Adipocyte (in vitro differentiated cells): ENCODE data around the gene NOTCH2.
A peak's percentile ranks its signal among the peaks of the same experiment; 100 is the strongest.
"Not testable (repeated sequence)": the region's sequence is repeated elsewhere in the genome, so short reads cannot be mapped to it uniquely, and the experiment has no call there.

Source experiments
- DNase-seq: peaks from one replicate; pipeline ENCODE4 v3.0.0-alpha.2; 2015; ENCODE audit warnings: low read depth
- H3K27me3 ChIP-seq: replicated peaks from 2 replicates; pipeline ENCODE4 v1.7.0; 2013; ENCODE audit warnings: mild to moderate bottlenecking, low read length, moderate library complexity; ENCODE audit not compliant: control insufficient read depth, insufficient read depth
- H3K36me3 ChIP-seq: 2 replicates; pipeline ENCODE4 v1.7.0; 2013; ENCODE audit warnings: low read length, mild to moderate bottlenecking, moderate library complexity; ENCODE audit not compliant: control insufficient read depth, insufficient read depth, severe bottlenecking
- H3K4me1 ChIP-seq: 2 replicates; pipeline ENCODE4 v1.7.0; 2013; ENCODE audit warnings: mild to moderate bottlenecking, low read length, moderate library complexity; ENCODE audit not compliant: control insufficient read depth, insufficient read depth
- H3K4me3 ChIP-seq: 2 replicates; pipeline ENCODE4 v1.7.0; 2013; ENCODE audit warnings: mild to moderate bottlenecking, low read length, moderate library complexity
- H3K9ac ChIP-seq: 2 replicates; pipeline ENCODE4 v1.7.0; 2013; ENCODE audit warnings: mild to moderate bottlenecking, low read length, moderate library complexity
- H3K9me3 ChIP-seq: 2 replicates; pipeline ENCODE4 v1.7.0; 2013; ENCODE audit warnings: mild to moderate bottlenecking, low read length, moderate library complexity; ENCODE audit not compliant: control insufficient read depth

NOTCH2 gene

DNA sequence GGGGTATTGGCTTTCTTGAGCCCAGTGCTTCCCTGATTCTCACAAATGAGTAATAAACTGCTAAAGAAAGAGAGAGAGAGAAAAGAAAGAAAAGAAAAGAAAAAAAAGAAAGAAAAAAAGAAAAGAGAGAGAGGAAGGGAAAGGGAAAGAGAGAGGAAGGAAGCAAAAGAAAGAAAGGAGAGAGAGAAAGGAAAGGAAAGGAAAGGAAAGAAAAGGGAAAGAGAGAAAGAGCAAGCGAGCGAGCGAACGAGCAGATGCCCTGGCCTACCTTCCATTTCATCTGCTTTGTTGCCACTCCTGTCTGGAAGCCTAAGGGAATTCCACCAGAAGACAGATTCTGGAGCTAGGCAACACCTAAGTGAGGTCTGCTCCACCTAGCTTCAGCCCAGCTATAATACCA, 27.7 kb downstream of the NOTCH2 start:
- H3K4me1 ChIP-seq, H3K36me3 ChIP-seq, H3K27me3 ChIP-seq, H3K9me3 ChIP-seq, H3K9ac ChIP-seq, H3K4me3 ChIP-seq, DNase-seq: not testable (repeated sequence)

DNA sequence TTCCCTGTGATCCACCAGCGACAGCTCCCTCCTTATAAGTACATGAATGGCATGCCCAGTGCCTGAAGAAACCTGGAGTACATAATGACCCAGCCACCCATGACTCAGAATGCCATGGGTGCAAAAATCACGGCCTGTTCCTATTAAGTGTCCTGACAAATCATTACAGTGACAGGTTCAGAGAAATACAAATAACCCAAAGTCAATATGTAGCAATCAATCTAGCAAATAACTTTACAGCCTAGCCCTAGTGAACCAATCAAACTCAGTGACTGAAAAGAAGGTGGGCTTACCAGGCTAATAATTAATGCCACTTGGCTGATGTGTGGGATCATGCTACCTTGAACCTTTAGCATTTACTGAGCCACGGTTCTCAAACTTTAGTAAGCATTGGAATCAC, 37.2 kb downstream of the NOTCH2 start:
- H3K4me3 ChIP-seq, DNase-seq, H3K9me3 ChIP-seq, H3K27me3 ChIP-seq, H3K36me3 ChIP-seq, H3K4me1 ChIP-seq, H3K9ac ChIP-seq: not testable (repeated sequence)

DNA sequence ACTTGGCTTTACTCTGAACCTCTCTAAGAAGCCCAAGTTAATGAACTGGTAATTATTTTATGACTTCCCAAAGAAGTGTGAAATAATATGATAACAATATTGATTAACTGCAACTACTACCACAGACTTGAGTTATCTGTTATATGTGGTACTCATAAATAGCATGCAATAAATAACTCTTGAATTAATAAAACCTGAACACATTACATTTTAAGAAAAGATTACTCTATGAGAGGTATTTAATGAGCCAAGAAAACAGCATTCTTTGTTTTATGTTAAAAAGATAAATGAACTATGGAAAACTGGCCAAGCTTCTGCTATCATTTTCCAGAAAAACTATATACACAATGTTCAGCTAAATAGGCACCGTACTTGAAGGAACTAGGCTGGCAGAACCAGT, 45.7 kb downstream of the NOTCH2 start:
- DNase-seq, H3K36me3 ChIP-seq, H3K4me1 ChIP-seq, H3K9ac ChIP-seq, H3K27me3 ChIP-seq, H3K4me3 ChIP-seq, H3K9me3 ChIP-seq: not testable (repeated sequence)

DNA sequence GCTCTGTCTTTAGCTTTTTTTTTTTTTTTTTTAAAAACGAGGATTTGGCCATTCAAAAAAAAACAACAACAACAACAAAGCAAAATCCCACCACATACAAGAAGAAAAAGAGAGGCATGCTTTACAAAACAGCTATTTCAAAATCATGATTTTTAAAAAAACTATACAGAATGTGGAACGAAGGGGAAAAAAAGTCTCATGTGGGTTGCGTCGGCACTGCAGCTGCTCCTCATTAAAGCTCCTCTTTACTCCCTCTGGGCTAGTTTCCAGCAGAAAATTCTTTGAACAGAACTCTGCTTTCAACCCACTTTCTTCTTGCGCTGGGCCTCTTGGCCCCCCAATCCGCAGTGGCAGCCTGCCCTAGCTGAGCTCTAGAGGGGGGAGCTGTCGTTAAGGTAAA, 54.5 kb downstream of the NOTCH2 start:
- not testable (repeated sequence) for H3K27me3 ChIP-seq, H3K36me3 ChIP-seq, H3K4me3 ChIP-seq, DNase-seq, H3K9ac ChIP-seq, H3K9me3 ChIP-seq, H3K4me1 ChIP-seq

DNA sequence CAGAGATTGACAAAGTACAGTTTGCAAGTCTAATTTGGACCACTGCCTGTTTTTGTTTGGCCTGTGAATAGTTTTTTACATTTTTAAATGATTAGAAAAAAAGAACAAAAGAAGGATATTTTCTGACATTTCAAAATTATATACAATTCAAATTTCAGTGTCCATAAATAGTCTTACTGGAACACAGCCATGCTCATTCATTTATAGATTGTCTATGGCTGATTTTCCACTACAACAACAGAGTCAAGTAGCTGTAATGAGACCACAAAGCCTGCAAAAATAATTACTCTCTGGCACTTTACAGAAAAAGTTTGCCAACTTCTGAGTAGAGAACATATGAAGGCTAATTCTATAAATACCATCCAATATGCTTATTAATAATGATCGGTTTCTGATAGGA, 61.1 kb downstream of the NOTCH2 start:
- H3K36me3 ChIP-seq, H3K9ac ChIP-seq, H3K4me3 ChIP-seq, DNase-seq, H3K9me3 ChIP-seq, H3K27me3 ChIP-seq, H3K4me1 ChIP-seq: not testable (repeated sequence)

DNA sequence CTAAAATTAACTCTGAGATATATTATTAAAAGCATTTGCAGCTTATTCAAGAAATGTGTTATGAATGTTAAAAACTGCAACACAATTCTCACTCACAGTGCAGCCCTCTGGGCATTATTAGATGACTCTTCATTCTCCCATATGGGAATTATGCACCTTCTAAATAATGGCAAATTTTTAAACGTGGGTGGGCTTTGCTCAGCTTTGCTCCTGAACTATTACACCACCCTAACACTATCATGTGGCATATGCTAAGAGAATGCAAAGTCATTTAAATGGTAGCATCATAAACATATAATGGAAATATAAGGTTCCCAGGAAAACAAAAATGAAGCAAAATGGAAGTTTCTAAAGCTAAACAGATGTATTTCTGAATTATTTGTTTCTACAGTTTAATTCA, 61.6 kb downstream of the NOTCH2 start:
- H3K4me3 ChIP-seq, H3K9ac ChIP-seq, H3K36me3 ChIP-seq, H3K9me3 ChIP-seq, H3K4me1 ChIP-seq, DNase-seq, H3K27me3 ChIP-seq: not testable (repeated sequence)

DNA sequence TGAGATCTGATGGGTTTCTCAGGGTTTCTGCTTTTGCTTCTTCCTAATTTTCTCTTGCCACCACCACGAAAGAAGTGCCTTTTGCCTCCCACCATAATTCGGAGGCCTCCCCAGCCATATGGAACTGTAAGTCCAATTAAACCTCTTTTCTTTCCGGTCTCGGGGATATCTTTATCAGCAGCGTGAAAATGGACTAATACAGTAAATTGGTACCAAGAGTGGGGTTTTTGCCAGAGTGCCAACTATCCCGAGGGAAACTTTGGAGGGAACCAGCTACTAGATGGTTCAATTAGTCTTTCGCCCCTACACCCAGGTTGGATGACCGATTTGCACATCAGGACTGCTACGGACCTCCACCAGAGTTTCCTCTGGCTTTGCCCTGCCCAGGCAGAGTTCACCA, 68.4 kb downstream of the NOTCH2 start:
- not testable (repeated sequence) for H3K4me3 ChIP-seq, H3K4me1 ChIP-seq, H3K27me3 ChIP-seq, H3K9ac ChIP-seq, H3K9me3 ChIP-seq, DNase-seq
- H3K36me3 ChIP-seq, result peaks cover 12% of the 10 kb centered on the region

DNA sequence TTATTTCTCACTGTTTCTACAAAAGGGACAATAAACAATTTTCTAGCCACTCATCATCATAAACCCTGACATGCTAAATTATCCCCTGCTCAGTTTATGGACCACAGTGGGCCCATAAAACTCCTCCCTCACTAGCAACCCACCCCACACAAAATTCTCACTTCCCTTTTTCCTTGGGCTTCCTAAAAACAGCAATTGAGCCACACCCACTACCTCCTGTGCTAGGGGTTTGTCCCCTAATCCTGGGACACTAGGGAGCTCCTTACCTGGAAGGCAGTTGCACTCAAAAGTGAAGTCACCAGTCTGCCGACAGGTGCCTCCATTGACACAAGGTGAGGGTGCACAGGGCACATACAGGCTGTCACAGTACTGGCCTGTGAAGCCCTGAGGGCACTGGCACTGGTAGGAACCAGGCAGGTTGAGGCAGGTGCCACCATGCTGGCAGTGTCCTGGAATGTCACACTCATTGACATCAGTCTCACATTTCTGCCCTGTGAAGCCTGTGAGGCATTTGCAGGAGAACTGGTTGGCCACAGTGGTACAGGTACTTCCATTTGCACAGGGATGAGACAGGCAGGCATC, 72.6 kb downstream of the NOTCH2 start:
- H3K9ac ChIP-seq, H3K36me3 ChIP-seq, DNase-seq, H3K27me3 ChIP-seq, H3K4me3 ChIP-seq, H3K4me1 ChIP-seq, H3K9me3 ChIP-seq: not testable (repeated sequence)

DNA sequence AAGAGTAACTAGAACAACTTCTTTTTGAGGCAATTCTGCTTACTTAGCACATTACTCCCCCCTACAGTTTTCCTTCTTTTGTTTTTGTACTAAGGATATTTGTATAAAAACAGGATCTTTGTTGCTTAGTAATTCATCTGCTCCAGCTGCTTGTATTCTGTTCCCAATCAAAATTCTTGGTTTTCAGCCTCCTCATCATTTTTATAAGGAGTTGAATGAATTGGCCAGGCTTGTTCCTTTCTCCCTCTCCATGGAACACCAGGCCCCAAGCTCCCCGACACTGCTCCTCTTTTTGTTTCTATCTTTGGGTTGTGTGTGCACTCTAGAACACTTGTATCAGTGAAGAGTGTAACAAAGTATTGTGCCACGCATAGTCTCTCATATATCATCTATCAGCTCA, 73.5 kb downstream of the NOTCH2 start:
- H3K9me3 ChIP-seq, DNase-seq, H3K9ac ChIP-seq, H3K27me3 ChIP-seq, H3K4me3 ChIP-seq, H3K4me1 ChIP-seq, H3K36me3 ChIP-seq: not testable (repeated sequence)

DNA sequence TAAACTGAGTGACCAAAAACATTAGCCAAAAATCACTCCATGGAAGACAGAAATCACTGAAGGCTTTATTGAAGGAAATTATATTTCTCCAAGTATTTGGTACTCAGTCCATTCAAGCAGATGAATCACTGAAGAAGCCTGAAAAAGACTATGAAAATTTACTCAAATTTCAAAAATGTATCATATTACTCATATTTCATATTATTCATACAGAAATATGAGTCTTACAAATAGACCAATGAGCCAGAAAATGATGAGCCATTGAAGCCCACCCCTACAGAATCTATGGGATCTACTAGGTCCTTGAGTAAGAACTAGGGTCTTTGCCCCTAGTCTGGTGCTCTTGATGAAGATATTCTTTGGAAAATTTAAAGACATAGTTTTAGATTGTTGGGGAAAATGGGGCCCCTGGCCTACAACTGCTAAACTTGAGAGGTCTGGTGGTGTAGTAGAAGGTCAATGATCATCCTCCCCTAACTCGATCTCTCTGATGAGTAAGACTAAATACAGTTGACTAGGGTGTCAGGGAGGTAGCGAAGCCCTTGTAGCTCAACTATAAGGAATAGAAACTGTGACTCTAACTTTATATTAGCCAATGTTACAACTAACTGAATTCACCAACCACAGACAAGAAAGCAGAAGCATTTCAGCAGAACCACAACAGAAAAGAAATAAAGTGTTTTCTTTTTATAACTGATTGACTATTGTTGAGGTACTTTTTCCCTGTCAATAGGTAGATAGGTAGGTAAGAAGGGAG, 81.0 kb downstream of the NOTCH2 start:
- peak; percentile 40 for DNase-seq

DNA sequence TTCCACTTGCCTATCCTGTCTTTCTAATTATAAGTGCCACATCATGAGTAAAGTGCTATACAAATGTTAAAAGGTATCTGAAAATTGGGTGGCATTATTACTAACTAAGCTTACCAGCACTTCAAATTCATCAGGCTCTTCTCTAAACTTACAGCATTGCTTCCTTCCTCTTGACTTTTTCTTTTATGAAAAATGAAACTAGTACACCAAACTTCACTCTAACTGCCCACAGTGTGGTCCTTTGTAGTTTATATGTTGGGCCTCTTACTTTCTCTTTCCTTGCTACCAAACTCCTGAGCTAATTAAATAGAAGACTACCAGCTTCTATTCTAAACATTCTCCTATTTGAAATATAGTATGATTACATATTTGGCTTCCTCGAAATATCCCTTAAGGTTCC, 81.8 kb downstream of the NOTCH2 start:
- no peak overlapping the region for H3K9ac ChIP-seq
- peaks cover 15% of the 10 kb centered on the region for H3K36me3 ChIP-seq
- H3K4me3 ChIP-seq, result peak overlapping the region; percentile 26
- DNase-seq, result no peak
- no peaks in the 10 kb centered on the region for H3K9me3 ChIP-seq
- no peaks in the 10 kb centered on the region for H3K27me3 ChIP-seq
- peaks cover 39% of the 10 kb centered on the region for H3K4me1 ChIP-seq

More for the DNA sequence above, 81.0 kb downstream of the NOTCH2 start:
- Histone ChIP-seq H3K9ac (no peak overlapping the region), H3K27me3 (no peaks in the 10 kb centered on the region), H3K36me3 (peaks cover 15% of the 10 kb centered on the region), H3K4me3 (no peak overlapping the region), H3K9me3 (no peaks in the 10 kb centered on the region), H3K4me1 (peaks cover 39% of the 10 kb centered on the region)

DNA sequence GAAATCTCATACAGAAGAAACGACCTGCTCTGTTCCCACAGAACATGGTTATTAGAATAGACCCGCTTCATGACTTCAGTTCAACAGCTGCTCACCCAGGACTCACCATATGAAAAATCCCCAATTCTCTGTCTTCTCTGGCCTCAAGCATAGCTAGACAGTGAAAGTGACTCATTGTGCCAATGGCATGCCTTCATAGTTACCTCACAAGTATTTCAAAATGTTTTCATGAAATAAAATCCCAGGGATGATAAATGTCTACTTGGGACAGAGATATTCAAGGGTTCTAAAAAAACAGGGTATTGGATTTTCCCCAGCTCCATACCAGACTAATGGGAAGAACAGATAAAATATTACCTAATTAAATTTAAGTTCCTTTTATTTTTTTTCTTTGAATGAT, 82.3 kb downstream of the NOTCH2 start:
- Histone ChIP-seq H3K4me1 (peaks cover 43% of the 10 kb centered on the region), H3K9ac (peak overlapping the region; percentile 6), H3K9me3 (no peaks in the 10 kb centered on the region), H3K27me3 (no peaks in the 10 kb centered on the region), H3K4me3 (peak overlapping the region; percentile 35), H3K36me3 (peaks cover 15% of the 10 kb centered on the region)
- peak; percentile 95 for DNase-seq
